Prostate gland (tissue), 2 donors: ENCODE measurements around the gene MGAT4D. TPM values are rescaled to one million over a fixed set of nuclear protein-coding genes. Genes with fewer than 3 reads are reported as not detected.

Experiments used
- DNase-seq: peaks from one replicate; pipeline ENCODE4 v3.0.0-alpha.2; 2019; ENCODE audit warnings: low spot score
- H3K27ac ChIP-seq, 2 donors: fragments of 200-600 bp; sonication (generic); 2 replicates each; pipeline ENCODE4 v1.5.1; 2017 to 2019
- H3K27me3 ChIP-seq: fragments of 200-600 bp; sonication (generic); replicated peaks from 2 replicates; pipeline ENCODE4 v1.5.1; 2019; ENCODE audit not compliant: insufficient read depth
- H3K36me3 ChIP-seq, 2 donors: fragments of 200-600 bp; sonication (generic); 1 replicate in 1 of 2; 2 replicates in 1 of 2; pipeline versions ENCODE4 v1.5.1 to v1.8.1; 2017 to 2019
- H3K4me1 ChIP-seq: fragments of 200-600 bp; sonication (generic); replicated peaks from 2 replicates; pipeline ENCODE4 v1.5.1; 2019
- H3K4me3 ChIP-seq, 2 donors: fragments of 200-600 bp; sonication (generic); 2 replicates each; pipeline ENCODE4 v1.5.1; 2017 to 2019
- H3K9me3 ChIP-seq: fragments of 200-600 bp; sonication (generic); 2 replicates; pipeline ENCODE4 v1.5.1; 2017
- CTCF ChIP-seq, 4 experiments: fragments of 200-600 bp in 2 of 4; fragments of 450-650 bp in 2 of 4; sonication (generic) in 2 of 4; IDR thresholded peaks; 1 replicate in 3 of 4; 2 replicates in 1 of 4; pipeline ENCODE4 v1.5.1; 2016 to 2019; ENCODE audit warnings: antibody characterized with exemption in 4 of 4, mild to moderate bottlenecking in 2 of 4, moderate library complexity in 2 of 4
- POLR2A ChIP-seq: fragments of 450-650 bp; IDR thresholded peaks from one replicate; pipeline ENCODE4 v1.6.1; 2016; ENCODE audit warnings: antibody characterized with exemption, mild to moderate bottlenecking
- POLR2AphosphoS5 ChIP-seq: sonication (generic); formaldehyde crosslinking; IDR thresholded peaks from one replicate; pipeline ENCODE4 v1.6.1; 2017; ENCODE audit warnings: antibody characterized with exemption
- WGBS: methylation state at CpG from one replicate; pipeline ENCODE4 v1.1.5; 2018; 5-methylcytosine and 5-hydroxymethylcytosine counted together
- intact Hi-C: fragments of 100-400 bp; cut with DNase I; formaldehyde crosslinking; loops from one replicate; pipeline ENCODE4 v1.14.2; 2022
- total RNA-seq, 2 donors: library from RNA; depleted of rRNA; stranded (reverse); fragments of >200 nt; gene quantifications; one replicate each; pipeline ENCODE4 v1.1.0, GENCODE V29; 2016

The MGAT4D gene
- 1 to 10 TPM in 1 of 2 donors, not detected in 1; 3.2 TPM for total RNA-seq

GRCh38 chr4:140497747-140498636, at the start of gene MGAT4D:
Gene MGAT4D (minus strand): TSS chr4:140498293. CDS start chr4:140498222, 71 bp downstream.
- no peak for DNase-seq

GRCh38 chr4:140533951-140534480, 35.9 kb upstream of the MGAT4D start:
- H3K36me3 ChIP-seq = no peaks in the 10 kb centered on the region
- no peaks in the 10 kb centered on the region for H3K9me3 ChIP-seq
- DNase-seq = no peak
- H3K4me1 ChIP-seq = no peaks in the 10 kb centered on the region
- intact Hi-C loops = no loop called here
- H3K27ac ChIP-seq = no peak overlapping the region
- H3K4me3 ChIP-seq = no peak overlapping the region
- H3K27me3 ChIP-seq = no peaks in the 10 kb centered on the region
- TF ChIP-seq POLR2A (no peak), CTCF (IDR thresholded peaks at IDR 0.05) (no peak), POLR2AphosphoS5 (no peak)
- 84% methylated on average over 4 of the region's 4 CpGs for WGBS

More at GRCh38 chr4:140497747-140498636, at the start of gene MGAT4D:
- Histone ChIP-seq H3K36me3 (no peaks in the 10 kb centered on the region), H3K4me3 (peak within 1 kb of the TSS; percentile 9 to 30), H3K4me1 (no peaks in the 10 kb centered on the region), H3K27me3 (no peaks in the 10 kb centered on the region), H3K27ac (no peak within 1 kb of the TSS), H3K9me3 (no peaks in the 10 kb centered on the region)
- 7% methylated on average over 67 of the region's 68 CpGs for WGBS
- intact Hi-C loops = no loop called here
- no peak for TF ChIP-seq POLR2AphosphoS5
- TF ChIP-seq CTCF (IDR thresholded peaks at IDR 0.05) = no peak
- no peak for TF ChIP-seq POLR2A

GRCh38 chr4:140529434-140529833, 31.3 kb upstream of the MGAT4D start:
- TF ChIP-seq POLR2AphosphoS5 (no peak), CTCF (IDR thresholded peaks at IDR 0.05) (no peak), POLR2A (no peak)
- no peaks in the 10 kb centered on the region for H3K4me1 ChIP-seq
- intact Hi-C loops = loop anchor here (5.0 to 10.0 kb wide), 2 partner anchors 155 to 323 kb away; partner anchors contain the start of gene SCOC
- no peaks in the 10 kb centered on the region for H3K9me3 ChIP-seq
- 85% methylated on average over 1 of the region's 1 CpG for WGBS
- no peaks in the 10 kb centered on the region for H3K36me3 ChIP-seq
- H3K27ac ChIP-seq = no peak overlapping the region
- no peak overlapping the region for H3K4me3 ChIP-seq
- DNase-seq = no peak
- no peaks in the 10 kb centered on the region for H3K27me3 ChIP-seq

GRCh38 chr4:140523857-140524742, 26.0 kb upstream of the MGAT4D start, which contains the start of gene ELMOD2:
Gene ELMOD2 (plus strand): TSS chr4:140524168. CDS start chr4:140525429, 1,261 bp downstream.
- Histone ChIP-seq H3K36me3 (no peaks in the 10 kb centered on the region), H3K4me1 (no peaks in the 10 kb centered on the region), H3K4me3 (peak within 1 kb of the TSS; percentile 67 to 99), H3K27me3 (no peaks in the 10 kb centered on the region), H3K27ac (peak within 1 kb of the TSS; percentile 65 to 81), H3K9me3 (no peaks in the 10 kb centered on the region)
- peak; percentile 97 for DNase-seq
- WGBS = under 1% methylated on average over 71 of the region's 77 CpGs
- intact Hi-C loops = loop anchor here (10.0 kb wide), 1 partner anchor 149 kb away; the partner anchor contains the start of gene SCOC
- TF ChIP-seq POLR2A = peak; percentile 46
- TF ChIP-seq POLR2AphosphoS5 = peak; percentile 90
- TF ChIP-seq CTCF (IDR thresholded peaks at IDR 0.05) = peak; percentile 45 to 94 (median 88)
